ENCODE results near the gene LRRC27. TPM values are rescaled to one million over a fixed set of nuclear protein-coding genes. Genes with fewer than 3 reads are reported as not detected.

The LRRC27 gene
- total RNA-seq, 1 donor from 2014 or later = 5.8 TPM

GRCh38 chr10:132353456-132354355, 21.7 kb downstream of the LRRC27 start:
- no peak overlapping the region for H3K4me3 ChIP-seq (ENCODE audit: low read depth, low read length)
- DNase-seq (ENCODE audit: low read depth) = no peak
- TF ChIP-seq, protein P1, sequence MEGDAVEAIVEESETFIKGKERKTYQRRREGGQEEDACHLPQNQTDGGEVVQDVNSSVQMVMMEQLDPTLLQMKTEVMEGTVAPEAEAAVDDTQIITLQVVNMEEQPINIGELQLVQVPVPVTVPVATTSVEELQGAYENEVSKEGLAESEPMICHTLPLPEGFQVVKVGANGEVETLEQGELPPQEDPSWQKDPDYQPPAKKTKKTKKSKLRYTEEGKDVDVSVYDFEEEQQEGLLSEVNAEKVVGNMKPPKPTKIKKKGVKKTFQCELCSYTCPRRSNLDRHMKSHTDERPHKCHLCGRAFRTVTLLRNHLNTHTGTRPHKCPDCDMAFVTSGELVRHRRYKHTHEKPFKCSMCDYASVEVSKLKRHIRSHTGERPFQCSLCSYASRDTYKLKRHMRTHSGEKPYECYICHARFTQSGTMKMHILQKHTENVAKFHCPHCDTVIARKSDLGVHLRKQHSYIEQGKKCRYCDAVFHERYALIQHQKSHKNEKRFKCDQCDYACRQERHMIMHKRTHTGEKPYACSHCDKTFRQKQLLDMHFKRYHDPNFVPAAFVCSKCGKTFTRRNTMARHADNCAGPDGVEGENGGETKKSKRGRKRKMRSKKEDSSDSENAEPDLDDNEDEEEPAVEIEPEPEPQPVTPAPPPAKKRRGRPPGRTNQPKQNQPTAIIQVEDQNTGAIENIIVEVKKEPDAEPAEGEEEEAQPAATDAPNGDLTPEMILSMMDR (conservative IDR thresholded peaks at IDR 0.05; ENCODE audit: low read depth, low read length) = no peak

GRCh38 chr10:132354356-132355094, 22.5 kb downstream of the LRRC27 start:
- TF ChIP-seq, protein P1 (conservative IDR thresholded peaks at IDR 0.05; ENCODE audit: low read depth, low read length) = no peak
- DNase-seq (ENCODE audit: low read depth) = no peak
- no peak overlapping the region for H3K4me3 ChIP-seq (ENCODE audit: low read depth, low read length)

GRCh38 chr10:132355297-132355696, 23.3 kb downstream of the LRRC27 start:
- H3K4me3 ChIP-seq (ENCODE audit: low read depth, low read length) = no peak overlapping the region
- DNase-seq (ENCODE audit: low read depth) = no peak
- TF ChIP-seq, protein P1 (conservative IDR thresholded peaks at IDR 0.05; ENCODE audit: low read depth, low read length) = no peak

- TF ChIP-seq, protein P1 (conservative IDR thresholded peaks at IDR 0.05; ENCODE audit: low read depth, low read length) = no peak
- H3K4me3 ChIP-seq (ENCODE audit: low read depth, low read length) = no peak overlapping the region
- DNase-seq (ENCODE audit: low read depth) = no peak
Observed at GRCh38 chr10:132355754-132356153, 23.8 kb downstream of the LRRC27 start.

DNA sequence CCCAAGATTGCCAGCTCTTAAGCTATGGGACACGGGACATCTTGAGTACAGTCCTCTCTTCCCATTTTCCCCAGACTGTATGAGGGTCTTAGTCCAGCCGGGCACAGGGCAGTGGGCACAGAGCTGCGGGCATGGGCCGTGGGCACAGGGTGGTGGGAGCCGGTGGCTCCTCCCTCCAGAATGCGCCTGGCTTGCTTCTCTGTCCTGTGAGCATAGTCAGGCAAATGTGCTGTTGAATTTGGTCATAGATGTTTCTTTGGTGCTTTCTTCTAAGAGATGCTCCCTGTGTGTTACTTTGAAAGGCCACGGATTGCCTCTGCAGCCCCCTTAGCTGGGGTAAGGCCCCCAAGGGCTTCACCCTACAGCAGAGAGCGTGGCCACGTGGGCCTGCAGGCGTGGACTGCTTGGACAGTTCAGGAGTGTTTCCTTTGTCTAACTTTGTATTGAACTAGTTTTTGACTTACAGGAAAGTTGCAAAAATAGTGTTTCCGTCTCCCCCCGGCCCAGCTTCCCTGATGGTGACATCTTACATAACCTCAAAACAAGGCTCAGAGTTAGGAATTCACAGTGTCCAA, 24.7 kb downstream of the LRRC27 start:
- TF ChIP-seq, protein P1 (conservative IDR thresholded peaks at IDR 0.05; ENCODE audit: low read depth, low read length) = no peak
- no peak overlapping the region for H3K4me3 ChIP-seq (ENCODE audit: low read depth, low read length)
- no peak for DNase-seq (ENCODE audit: low read depth)

- TF ChIP-seq, protein P1 (conservative IDR thresholded peaks at IDR 0.05; ENCODE audit: low read depth, low read length) = no peak
- DNase-seq (ENCODE audit: low read depth) = no peak
- H3K4me3 ChIP-seq (ENCODE audit: low read depth, low read length) = no peak overlapping the region
Observed at GRCh38 chr10:132357286-132358058, 25.5 kb downstream of the LRRC27 start.

All from epithelial cell of proximal tubule (primary cell).